Mesodermal cell (in vitro differentiated cells): ENCODE results near the gene MED26.

Experiments
- H3K27ac ChIP-seq: 2 replicates; pipeline ENCODE4 v1.7.0; 2013; ENCODE audit warnings: mild to moderate bottlenecking, low read depth, low read length, moderate library complexity; ENCODE audit not compliant: severe bottlenecking
- H3K36me3 ChIP-seq: 2 replicates; pipeline ENCODE4 v1.7.1; 2013; ENCODE audit warnings: mild to moderate bottlenecking, low read length, moderate library complexity; ENCODE audit not compliant: control insufficient read depth, insufficient read depth
- H3K4me1 ChIP-seq: one replicate; pipeline ENCODE4 v1.7.1; 2013; ENCODE audit warnings: mild to moderate bottlenecking, low read length; ENCODE audit not compliant: insufficient read depth, control insufficient read depth, poor library complexity, severe bottlenecking
- H3K4me3 ChIP-seq: 2 replicates; pipeline ENCODE4 v1.7.0; 2013; ENCODE audit warnings: low read length, control low read depth, mild to moderate bottlenecking; ENCODE audit not compliant: insufficient read depth, poor library complexity, severe bottlenecking; ENCODE audit errors: extremely low read depth
- H3K9me3 ChIP-seq: 2 replicates; pipeline ENCODE4 v1.7.1; 2013; ENCODE audit warnings: mild to moderate bottlenecking, low read length, moderate library complexity; ENCODE audit not compliant: control insufficient read depth
- WGBS, 2 experiments: methylation state at CpG; one replicate each; pipeline ENCODE4 v1.1.5; 2013; ENCODE audit warnings: missing lambda C conversion rate in 2 of 2; ENCODE audit not compliant: insufficient coverage in 2 of 2; 5-methylcytosine and 5-hydroxymethylcytosine counted together

Gene MED26

GRCh38 chr19:16625163-16625958, 2.6 kb downstream of the MED26 start:
- H3K36me3 ChIP-seq, result peaks cover 33% of the 10 kb centered on the region
- peaks cover 13% of the 10 kb centered on the region for H3K4me1 ChIP-seq
- H3K27ac ChIP-seq, result no peak overlapping the region
- WGBS, 2 experiments, result 88 to 90% methylated on average over 13 to 14 of the region's 16 CpGs
- H3K4me3 ChIP-seq, result no peak overlapping the region
- H3K9me3 ChIP-seq, result no peaks in the 10 kb centered on the region

DNA sequence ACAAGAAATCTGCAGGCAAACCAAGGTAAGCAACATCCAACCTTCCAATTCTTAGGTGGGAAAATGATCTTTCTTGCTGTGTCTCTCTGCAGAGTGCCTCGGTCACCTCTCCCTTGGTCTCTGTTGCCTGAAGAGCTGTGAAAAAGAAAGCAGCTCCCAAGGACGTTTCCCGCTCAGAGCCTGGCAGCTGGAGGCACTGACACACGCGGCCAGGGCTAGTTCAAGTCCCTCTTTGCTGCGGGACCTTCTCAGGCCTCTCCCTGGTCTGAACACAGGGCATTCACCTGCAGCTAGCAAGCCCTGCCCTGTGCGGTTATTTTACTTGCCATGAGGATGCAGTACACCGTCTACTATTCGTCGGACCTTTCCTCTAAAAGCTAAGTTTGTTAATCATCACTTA, 3.8 kb downstream of the MED26 start:
- H3K4me1 ChIP-seq, result peaks cover 13% of the 10 kb centered on the region
- WGBS, 2 experiments, result 93% methylated on average over 9 to 10 of the region's 10 CpGs
- no peaks in the 10 kb centered on the region for H3K9me3 ChIP-seq
- no peak overlapping the region for H3K27ac ChIP-seq
- no peak overlapping the region for H3K4me3 ChIP-seq
- peaks cover 28% of the 10 kb centered on the region for H3K36me3 ChIP-seq

GRCh38 chr19:16623576-16623975, 4.4 kb downstream of the MED26 start:
- no peak overlapping the region for H3K4me3 ChIP-seq
- H3K4me1 ChIP-seq, result peaks cover 13% of the 10 kb centered on the region
- H3K36me3 ChIP-seq, result peaks cover 28% of the 10 kb centered on the region
- 97 to 100% methylated on average over 5 of the region's 6 CpGs for WGBS, 2 experiments
- no peak overlapping the region for H3K27ac ChIP-seq
- H3K9me3 ChIP-seq, result no peaks in the 10 kb centered on the region

- Histone ChIP-seq H3K4me1 (peaks cover 13% of the 10 kb centered on the region), H3K9me3 (no peaks in the 10 kb centered on the region), H3K4me3 (no peak overlapping the region), H3K36me3 (peaks cover 28% of the 10 kb centered on the region), H3K27ac (no peak overlapping the region)
- 100% methylated on average over 2 of the region's 2 CpGs; no CpG with 5 or more reads in 1 of the 2 experiments for WGBS, 2 experiments
Measured at GRCh38 chr19:16623066-16623465, 4.9 kb downstream of the MED26 start.

DNA sequence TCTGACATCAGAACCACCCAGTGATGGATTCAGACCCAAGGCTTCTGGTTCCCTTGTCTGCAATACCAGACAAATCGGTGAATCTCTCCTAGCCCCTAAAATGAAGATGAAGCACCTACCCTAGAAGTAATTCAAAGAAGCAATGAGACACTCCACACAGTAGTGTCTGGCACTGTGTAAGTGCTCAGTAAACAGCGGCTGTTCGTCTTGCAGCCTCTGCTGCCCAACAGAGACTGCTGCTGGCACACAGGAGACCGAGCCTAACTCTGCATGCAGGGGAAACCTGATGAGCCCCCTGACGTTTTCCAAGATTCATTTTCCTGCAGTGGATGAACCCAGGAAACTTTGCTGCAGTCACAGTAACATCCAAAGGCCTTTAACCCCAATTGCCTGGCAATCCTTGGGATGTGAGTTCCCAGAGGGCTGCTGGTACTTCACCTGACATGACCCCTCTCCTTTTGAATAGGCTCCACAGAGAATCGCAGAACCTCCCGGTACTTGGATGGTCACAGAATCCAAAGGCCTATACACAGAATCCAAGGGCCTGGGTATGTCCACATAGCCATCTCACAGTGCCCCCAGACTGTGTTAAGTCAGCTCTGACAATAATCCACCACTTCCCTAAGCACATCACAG, 6.7 kb downstream of the MED26 start:
- WGBS, 2 experiments, result 93 to 96% methylated on average over 7 of the region's 7 CpGs
- Histone ChIP-seq H3K36me3 (peaks cover 28% of the 10 kb centered on the region), H3K4me1 (peaks cover 10% of the 10 kb centered on the region), H3K4me3 (no peak overlapping the region), H3K9me3 (no peaks in the 10 kb centered on the region), H3K27ac (no peak overlapping the region)

- 88 to 100% methylated on average over 2 of the region's 3 CpGs for WGBS, 2 experiments
- Histone ChIP-seq H3K9me3 (no peaks in the 10 kb centered on the region), H3K27ac (no peak overlapping the region), H3K4me3 (no peak overlapping the region), H3K4me1 (peaks cover 4% of the 10 kb centered on the region), H3K36me3 (peaks cover 25% of the 10 kb centered on the region)
Measured at GRCh38 chr19:16620584-16620983, 7.4 kb downstream of the MED26 start.

DNA sequence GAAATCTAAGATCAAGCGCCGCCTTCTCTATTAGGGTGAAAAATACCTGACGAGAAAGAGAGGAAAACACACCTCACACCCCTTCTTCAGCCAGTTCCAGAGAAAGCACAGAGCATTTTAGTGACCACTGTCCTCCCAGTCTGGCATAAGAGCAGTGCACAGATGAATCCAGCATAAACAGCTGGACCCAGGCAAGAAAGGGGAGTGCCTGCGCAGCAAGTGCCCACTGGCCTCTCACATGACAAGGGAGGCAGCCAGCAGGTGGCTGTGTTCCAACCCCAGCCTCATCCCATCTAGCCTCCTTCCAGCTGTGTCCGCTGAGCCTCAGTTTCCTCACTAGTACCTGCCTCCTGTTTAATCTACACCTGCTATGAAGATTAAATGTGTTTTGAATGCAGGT, 8.0 kb downstream of the MED26 start:
- Histone ChIP-seq H3K4me1 (no peaks in the 10 kb centered on the region), H3K36me3 (peaks cover 19% of the 10 kb centered on the region), H3K4me3 (no peak overlapping the region), H3K9me3 (no peaks in the 10 kb centered on the region), H3K27ac (no peak overlapping the region)
- 97 to 100% methylated on average over 4 of the region's 5 CpGs for WGBS, 2 experiments

- no peak overlapping the region for H3K27ac ChIP-seq
- 93 to 100% methylated on average over 2 of the region's 7 CpGs for WGBS, 2 experiments
- H3K4me3 ChIP-seq, result no peak overlapping the region
- peaks cover 13% of the 10 kb centered on the region for H3K36me3 ChIP-seq
- peaks cover 5% of the 10 kb centered on the region for H3K4me1 ChIP-seq
- no peaks in the 10 kb centered on the region for H3K9me3 ChIP-seq
Measured at GRCh38 chr19:16619457-16619856, 8.5 kb downstream of the MED26 start.

- Histone ChIP-seq H3K27ac (no peak overlapping the region), H3K4me1 (peaks cover 5% of the 10 kb centered on the region), H3K36me3 (peaks cover 3% of the 10 kb centered on the region), H3K9me3 (no peaks in the 10 kb centered on the region), H3K4me3 (no peak overlapping the region)
- 93 to 97% methylated on average over 6 to 7 of the region's 7 CpGs for WGBS, 2 experiments
Measured at GRCh38 chr19:16618248-16618647, 9.8 kb downstream of the MED26 start.

DNA sequence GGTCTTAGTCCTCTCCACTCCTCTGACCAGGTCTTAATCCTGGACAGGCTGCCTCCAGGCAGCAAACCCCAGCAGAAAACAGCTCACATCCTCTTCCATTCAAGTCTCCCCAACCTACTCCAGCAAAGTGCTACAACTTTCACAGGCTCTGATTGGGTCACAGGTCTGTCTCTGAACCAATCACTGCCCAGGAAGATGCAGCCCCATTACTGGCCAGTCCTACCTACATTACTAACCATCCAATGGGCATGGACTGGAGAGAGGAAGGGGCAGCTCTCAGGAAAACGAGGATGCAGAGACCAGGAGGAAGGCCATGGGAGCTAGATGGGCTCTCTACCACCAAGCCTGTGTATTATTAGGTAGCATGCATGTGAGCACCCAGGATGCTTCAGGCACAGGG, 12.2 kb downstream of the MED26 start:
- Histone ChIP-seq H3K9me3 (no peaks in the 10 kb centered on the region), H3K4me3 (no peak overlapping the region)

GRCh38 chr19:16614941-16615340, 13.1 kb downstream of the MED26 start:
- Histone ChIP-seq H3K36me3 (no peaks in the 10 kb centered on the region), H3K9me3 (no peaks in the 10 kb centered on the region), H3K4me1 (peaks cover 5% of the 10 kb centered on the region), H3K4me3 (no peak overlapping the region), H3K27ac (peak overlapping the region; percentile 16)
- WGBS, 2 experiments, result 52 to 74% methylated on average over 2 of the region's 2 CpGs

More for the DNA sequence above, 12.2 kb downstream of the MED26 start:
- no peak overlapping the region for H3K27ac ChIP-seq
- H3K4me1 ChIP-seq, result peaks cover 5% of the 10 kb centered on the region
- 60% methylated on average over 1 of the region's 1 CpG; no CpG with 5 or more reads in 1 of the 2 experiments for WGBS, 2 experiments
- H3K36me3 ChIP-seq, result no peaks in the 10 kb centered on the region
